Chondrocyte (in vitro differentiated cells): ENCODE results near the gene STAT3. TPM values are rescaled to one million over a fixed set of nuclear protein-coding genes. Genes with fewer than 3 reads are reported as not detected.
A peak's percentile ranks its signal among the peaks of the same experiment; 100 is the strongest.
"Not testable (repeated sequence)": the region's sequence is repeated elsewhere in the genome, so short reads cannot be mapped to it uniquely, and the experiment has no call there.

Source experiments
- DNase-seq: peaks from one replicate; pipeline ENCODE4 v3.0.0; 2021; ENCODE audit warnings: mixed read lengths, low spot score
- H3K27ac Mint-ChIP-seq: one replicate; pipeline ENCODE4 v1.8.0; 2021; ENCODE audit warnings: mild to moderate bottlenecking, moderate library complexity, mixed read lengths; ENCODE audit not compliant: unreplicated experiment
- H3K27me3 Mint-ChIP-seq: 2 replicates; pipeline ENCODE4 v1.8.0; 2021; ENCODE audit warnings: low read depth, mixed read lengths
- H3K36me3 Mint-ChIP-seq: 2 replicates; pipeline ENCODE4 v1.8.0; 2021; ENCODE audit warnings: low read depth, mixed read lengths
- H3K4me1 Mint-ChIP-seq: 2 replicates; pipeline ENCODE4 v1.8.0; 2021; ENCODE audit warnings: low read depth, mild to moderate bottlenecking, mixed read lengths
- H3K4me3 Mint-ChIP-seq: one replicate; pipeline ENCODE4 v1.8.0; 2021; ENCODE audit warnings: mild to moderate bottlenecking, moderate library complexity, mixed read lengths; ENCODE audit not compliant: unreplicated experiment
- H3K9me3 Mint-ChIP-seq: 2 replicates; pipeline ENCODE4 v1.8.0; 2021; ENCODE audit warnings: low read depth, mixed read lengths
- total RNA-seq: library from RNA; stranded (reverse); gene quantifications from 3 replicates; pipeline ENCODE4 v1.2.1, GENCODE V29; 2021
- TF ChIP-seq, protein P1 (sequence below): fragments of 200-600 bp; sonication (generic); IDR thresholded peaks from 2 replicates; pipeline ENCODE4 v1.5.0; 2021; ENCODE audit warnings: antibody characterized with exemption, mild to moderate bottlenecking, moderate library complexity

Gene STAT3
- total RNA-seq, 1 donor from 2014 or later = 164 TPM

DNA sequence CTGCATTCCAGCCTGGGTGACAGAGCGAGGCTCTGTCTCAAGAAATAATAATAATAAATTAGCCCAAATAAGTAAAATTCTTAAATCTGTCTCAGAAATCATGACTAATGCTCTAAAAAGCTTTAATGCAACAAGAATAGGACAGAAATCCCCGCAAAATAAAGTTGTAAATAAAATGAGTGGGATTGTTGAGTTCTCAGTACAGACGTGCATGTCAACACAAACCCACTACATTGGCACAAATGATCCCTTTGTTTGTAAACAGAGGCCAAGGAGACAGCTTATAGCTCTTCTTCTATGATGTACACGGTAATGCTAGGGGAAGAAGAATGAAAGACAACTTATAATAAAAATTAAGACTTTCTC is 118.1 kb downstream of the STAT3 start:
- Mint-ChIP-seq H3K27me3 (no peaks in the 10 kb centered on the region), H3K4me3 (peak overlapping the region; percentile 25), H3K9me3 (no peaks in the 10 kb centered on the region), H3K36me3 (peaks cover under 1% of the 10 kb centered on the region), H3K27ac (peak overlapping the region; percentile 91), H3K4me1 (peaks cover 57% of the 10 kb centered on the region)
- DNase-seq = no peak
- TF ChIP-seq, protein P1, sequence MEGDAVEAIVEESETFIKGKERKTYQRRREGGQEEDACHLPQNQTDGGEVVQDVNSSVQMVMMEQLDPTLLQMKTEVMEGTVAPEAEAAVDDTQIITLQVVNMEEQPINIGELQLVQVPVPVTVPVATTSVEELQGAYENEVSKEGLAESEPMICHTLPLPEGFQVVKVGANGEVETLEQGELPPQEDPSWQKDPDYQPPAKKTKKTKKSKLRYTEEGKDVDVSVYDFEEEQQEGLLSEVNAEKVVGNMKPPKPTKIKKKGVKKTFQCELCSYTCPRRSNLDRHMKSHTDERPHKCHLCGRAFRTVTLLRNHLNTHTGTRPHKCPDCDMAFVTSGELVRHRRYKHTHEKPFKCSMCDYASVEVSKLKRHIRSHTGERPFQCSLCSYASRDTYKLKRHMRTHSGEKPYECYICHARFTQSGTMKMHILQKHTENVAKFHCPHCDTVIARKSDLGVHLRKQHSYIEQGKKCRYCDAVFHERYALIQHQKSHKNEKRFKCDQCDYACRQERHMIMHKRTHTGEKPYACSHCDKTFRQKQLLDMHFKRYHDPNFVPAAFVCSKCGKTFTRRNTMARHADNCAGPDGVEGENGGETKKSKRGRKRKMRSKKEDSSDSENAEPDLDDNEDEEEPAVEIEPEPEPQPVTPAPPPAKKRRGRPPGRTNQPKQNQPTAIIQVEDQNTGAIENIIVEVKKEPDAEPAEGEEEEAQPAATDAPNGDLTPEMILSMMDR = no peak

DNA sequence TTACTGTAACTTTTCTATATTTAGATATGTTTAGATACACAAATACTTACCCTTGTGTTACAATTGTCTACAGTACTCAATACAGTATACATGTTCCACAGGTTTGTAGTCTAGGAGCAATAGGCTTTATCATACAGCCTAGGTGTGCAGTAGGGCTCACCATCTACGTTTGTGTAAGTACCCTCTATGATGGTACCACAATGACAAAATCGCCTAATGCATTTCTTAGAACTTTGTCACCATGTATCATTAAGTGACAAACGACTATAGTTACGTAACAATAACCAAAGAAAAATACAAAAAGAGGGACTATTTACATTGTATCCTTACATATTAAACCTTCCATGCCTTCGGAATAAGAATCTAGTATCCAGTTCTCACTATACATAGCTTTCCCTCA is 120.0 kb downstream of the STAT3 start:
- DNase-seq = no peak

DNA sequence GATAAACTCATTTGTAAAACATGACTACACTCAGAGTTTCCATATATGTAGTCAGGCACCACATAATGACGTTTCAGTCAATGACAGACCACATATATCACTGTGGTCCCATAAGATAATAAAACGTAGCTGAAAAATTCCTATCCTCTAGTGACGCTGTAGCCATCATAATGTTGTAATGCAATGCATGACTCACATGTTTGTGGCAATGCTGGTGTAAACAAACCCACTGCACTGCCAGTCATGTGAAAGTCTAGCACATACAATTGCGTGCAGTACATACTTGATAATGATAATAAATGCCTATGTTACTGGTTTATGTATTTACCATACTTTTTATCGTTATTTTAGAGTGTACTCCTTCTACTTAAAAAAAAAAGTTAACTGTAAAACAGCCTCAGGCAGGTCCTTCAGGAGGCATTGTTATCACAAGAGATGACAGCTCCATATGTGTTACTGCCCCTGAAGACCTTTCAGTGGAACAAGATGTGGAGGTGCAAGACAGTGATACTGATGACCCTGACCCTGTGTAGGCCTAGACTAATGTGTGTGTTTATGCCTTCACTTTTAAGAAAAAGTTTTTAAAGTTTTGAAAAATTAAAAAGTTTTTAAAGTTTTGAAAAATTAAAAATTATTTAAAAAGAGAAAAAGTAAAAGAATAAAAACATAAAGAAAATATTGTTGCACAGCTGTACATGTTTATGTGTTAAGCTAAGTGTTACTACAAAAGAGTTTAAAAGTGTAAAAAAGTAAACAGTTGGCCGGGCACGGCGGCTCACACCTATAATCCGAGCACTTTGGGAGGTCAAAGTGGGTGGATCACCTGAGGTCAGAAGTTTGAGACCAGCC is 121.1 kb downstream of the STAT3 start:
- Mint-ChIP-seq H3K36me3 (peaks cover 1% of the 10 kb centered on the region), H3K4me1 (peaks cover 35% of the 10 kb centered on the region), H3K9me3 (no peaks in the 10 kb centered on the region), H3K4me3 (no peak overlapping the region), H3K27ac (peak overlapping the region; percentile 17), H3K27me3 (no peaks in the 10 kb centered on the region)
- TF ChIP-seq, protein P1 = no peak
- no peak for DNase-seq

More for the DNA sequence above, 120.0 kb downstream of the STAT3 start:
- no peak overlapping the region for H3K27ac Mint-ChIP-seq
- no peak overlapping the region for H3K4me3 Mint-ChIP-seq
- H3K27me3 Mint-ChIP-seq = no peaks in the 10 kb centered on the region
- TF ChIP-seq, protein P1 = no peak
- H3K36me3 Mint-ChIP-seq = peaks cover 1% of the 10 kb centered on the region
- H3K4me1 Mint-ChIP-seq = peaks cover 40% of the 10 kb centered on the region
- no peaks in the 10 kb centered on the region for H3K9me3 Mint-ChIP-seq

DNA sequence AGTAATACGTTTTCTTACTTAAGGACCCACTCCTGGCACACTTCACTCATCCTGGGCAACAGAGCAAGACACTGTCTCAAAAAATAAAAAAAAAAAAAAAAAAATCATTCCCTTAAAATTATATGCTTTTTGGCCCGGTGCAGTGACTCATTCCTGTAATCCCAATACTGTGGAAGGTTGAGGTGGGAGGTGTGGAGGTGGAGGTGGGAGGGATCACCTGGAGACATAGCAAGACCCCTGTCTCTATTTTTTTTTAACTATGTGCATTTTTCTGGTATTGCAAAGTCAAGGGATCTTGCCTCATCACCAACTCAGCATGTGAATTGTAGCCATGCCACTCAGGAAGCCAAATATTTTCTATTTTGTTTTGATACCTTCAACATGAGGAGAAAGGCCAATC is 121.8 kb downstream of the STAT3 start:
- H3K4me3 Mint-ChIP-seq = no peak overlapping the region
- TF ChIP-seq, protein P1 = no peak
- peaks cover 30% of the 10 kb centered on the region for H3K4me1 Mint-ChIP-seq
- H3K36me3 Mint-ChIP-seq = peaks cover 1% of the 10 kb centered on the region
- no peak for DNase-seq
- no peaks in the 10 kb centered on the region for H3K27me3 Mint-ChIP-seq
- H3K27ac Mint-ChIP-seq = peak overlapping the region; percentile 17
- no peaks in the 10 kb centered on the region for H3K9me3 Mint-ChIP-seq

DNA sequence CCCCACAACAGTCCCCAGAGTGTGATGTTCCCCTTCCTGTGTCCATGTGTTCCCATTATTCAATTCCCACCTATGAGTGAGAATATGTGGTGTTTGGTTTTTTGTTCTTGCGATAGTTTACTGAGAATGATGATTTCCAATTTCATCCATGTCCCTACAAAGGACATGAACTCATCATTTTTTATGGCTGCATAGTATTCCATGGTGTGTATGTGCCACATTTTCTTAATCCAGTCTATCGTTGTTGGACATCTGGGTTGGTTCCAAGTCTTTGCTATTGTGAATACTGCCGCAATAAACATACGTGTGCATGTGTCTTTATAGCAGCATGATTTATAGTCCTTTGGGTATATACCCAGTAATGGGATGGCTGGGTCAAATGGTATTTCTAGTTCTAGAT is 123.9 kb downstream of the STAT3 start:
- H3K4me3 Mint-ChIP-seq, H3K9me3 Mint-ChIP-seq, DNase-seq, H3K27ac Mint-ChIP-seq, H3K36me3 Mint-ChIP-seq, H3K27me3 Mint-ChIP-seq: not testable (repeated sequence)
- peaks cover 11% of the 10 kb centered on the region for H3K4me1 Mint-ChIP-seq

Other genes with a start within 250 kb of the STAT3 start
- 107 to 118 TPM (median 116 TPM) in 3 replicates for gene RAB5C, start 233.5 kb downstream of the STAT3 start, total RNA-seq
- gene KCNH4, start 207.3 kb downstream of the STAT3 start, total RNA-seq = not detected in 3 replicates
- gene HCRT, start 203.0 kb downstream of the STAT3 start, total RNA-seq = not detected in 3 replicates
- gene GHDC, start 193.9 kb downstream of the STAT3 start, total RNA-seq = 3.5 to 8.9 TPM (median 7.8 TPM) in 3 replicates
- 29.5 to 32.8 TPM (median 31.0 TPM) in 3 replicates for gene STAT5B, start 112.1 kb downstream of the STAT3 start, total RNA-seq
- 12.2 to 17.6 TPM (median 14.3 TPM) in 3 replicates for gene STAT5A, start 99.9 kb downstream of the STAT3 start, total RNA-seq
- 501 to 877 TPM (median 874 TPM) in 3 replicates for gene CAVIN1, start 34.8 kb upstream of the STAT3 start, total RNA-seq
- gene ATP6V0A1, start 70.4 kb upstream of the STAT3 start, total RNA-seq = 49.9 to 63.4 TPM (median 61.3 TPM) in 3 replicates
- 64.5 to 68.7 TPM (median 66.4 TPM) in 3 replicates for gene NAGLU, start 147.8 kb upstream of the STAT3 start, total RNA-seq
- 1.4 to 2.6 TPM (median 1.4 TPM) in 3 replicates for gene HSD17B1, start 164.5 kb upstream of the STAT3 start, total RNA-seq
- gene COASY, start 173.7 kb upstream of the STAT3 start, total RNA-seq = 31.2 to 57.3 TPM (median 37.1 TPM) in 3 replicates
- gene MLX, start 178.7 kb upstream of the STAT3 start, total RNA-seq = 30.1 to 37.0 TPM (median 30.3 TPM) in 3 replicates
- gene PSMC3IP, start 189.3 kb upstream of the STAT3 start, total RNA-seq = 4.9 to 13.0 TPM (median 6.1 TPM) in 3 replicates
- gene RETREG3, start 220.9 kb upstream of the STAT3 start, total RNA-seq = 50.4 to 62.9 TPM (median 61.8 TPM) in 3 replicates
- gene TUBG1, start 221.2 kb upstream of the STAT3 start, total RNA-seq = 41.1 to 70.4 TPM (median 41.6 TPM) in 3 replicates